Epithelial cell of esophagus (primary cell): ENCODE data around the gene DNASE1L3.
"Not testable (repeated sequence)": the region's sequence is repeated elsewhere in the genome, so short reads cannot be mapped to it uniquely, and the experiment has no call there.

Experiments
- DNase-seq: peaks from one replicate; pipeline ENCODE4 v3.0.0; 2010; ENCODE audit warnings: low read depth
- H3K4me3 ChIP-seq: 2 replicates; pipeline ENCODE4 v1.5.1; 2011; ENCODE audit warnings: mild to moderate bottlenecking, low read length, control low read depth
- CTCF ChIP-seq: IDR thresholded peaks from 2 replicates; pipeline ENCODE4 v1.5.1; 2011; ENCODE audit warnings: low read depth, mild to moderate bottlenecking, low read length, control low read depth, inconsistent platforms; ENCODE audit not compliant: insufficient read depth; ENCODE audit errors: missing control alignments

DNASE1L3 gene

DNA sequence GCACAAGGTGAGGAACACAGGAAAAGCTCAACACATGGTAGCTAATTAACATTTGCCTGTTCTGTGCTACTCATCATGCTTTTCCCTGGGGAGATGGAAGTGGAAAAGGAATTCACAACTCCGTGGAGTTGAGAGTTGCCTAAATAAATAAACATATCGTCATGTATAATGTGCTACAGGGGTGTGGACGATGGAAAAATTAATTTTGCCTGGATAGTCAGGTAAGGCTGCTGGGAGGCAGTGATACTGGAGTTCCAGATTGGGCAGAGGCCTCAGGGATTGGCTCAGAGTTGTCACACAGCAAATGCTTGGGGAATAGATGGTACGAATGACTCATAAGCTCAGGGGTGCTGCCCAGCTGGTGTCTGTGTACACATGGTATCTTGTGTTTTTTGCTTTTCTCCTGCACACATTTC, 23.8 kb upstream of the DNASE1L3 start:
- TF ChIP-seq CTCF, result no peak
- peak; percentile 79 for DNase-seq
- H3K4me3 ChIP-seq, result no peak overlapping the region

- no peak for TF ChIP-seq CTCF
- H3K4me3 ChIP-seq, result no peak overlapping the region
- no peak for DNase-seq
Measured at GRCh38 chr3:58231666-58232065, 20.9 kb upstream of the DNASE1L3 start.

DNA sequence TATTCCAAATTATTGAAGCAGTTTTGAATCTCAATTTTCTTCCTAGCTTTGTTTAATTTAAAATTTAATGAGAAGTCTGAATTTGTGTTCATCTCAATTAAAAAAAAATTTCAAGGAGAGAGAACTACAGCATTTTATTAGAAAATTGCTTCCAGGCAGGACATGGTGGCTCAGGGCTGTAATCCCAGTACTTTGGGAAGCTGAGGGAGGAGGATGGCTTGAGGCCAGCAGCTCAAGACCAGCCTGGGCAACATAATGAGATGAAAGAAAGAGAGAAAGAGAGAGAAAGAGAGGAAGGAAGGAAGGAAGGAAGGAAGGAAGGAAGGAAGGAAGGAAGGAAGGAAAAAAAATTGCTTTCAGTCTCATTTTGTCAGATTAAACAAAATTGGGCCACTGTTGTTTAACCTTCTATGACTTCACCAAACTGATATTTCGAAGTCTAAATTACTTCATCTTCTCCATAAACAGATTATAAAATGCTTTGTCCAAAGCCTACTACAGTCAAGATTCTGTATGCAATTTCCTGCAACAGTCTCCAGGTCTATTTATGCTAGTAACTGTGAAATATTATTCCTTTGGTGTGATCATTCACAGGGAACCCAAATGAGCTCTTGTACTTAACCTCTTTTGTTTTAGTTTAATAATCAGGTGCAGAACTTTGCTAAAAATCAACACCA, 20.2 kb upstream of the DNASE1L3 start:
- H3K4me3 ChIP-seq, result no peak overlapping the region
- no peak for DNase-seq
- no peak for TF ChIP-seq CTCF

GRCh38 chr3:58227933-58228332, 17.2 kb upstream of the DNASE1L3 start:
- H3K4me3 ChIP-seq, DNase-seq: not testable (repeated sequence)

- no peak for TF ChIP-seq CTCF
- no peak overlapping the region for H3K4me3 ChIP-seq
- no peak for DNase-seq
Measured at GRCh38 chr3:58223855-58224254, 13.1 kb upstream of the DNASE1L3 start.

DNA sequence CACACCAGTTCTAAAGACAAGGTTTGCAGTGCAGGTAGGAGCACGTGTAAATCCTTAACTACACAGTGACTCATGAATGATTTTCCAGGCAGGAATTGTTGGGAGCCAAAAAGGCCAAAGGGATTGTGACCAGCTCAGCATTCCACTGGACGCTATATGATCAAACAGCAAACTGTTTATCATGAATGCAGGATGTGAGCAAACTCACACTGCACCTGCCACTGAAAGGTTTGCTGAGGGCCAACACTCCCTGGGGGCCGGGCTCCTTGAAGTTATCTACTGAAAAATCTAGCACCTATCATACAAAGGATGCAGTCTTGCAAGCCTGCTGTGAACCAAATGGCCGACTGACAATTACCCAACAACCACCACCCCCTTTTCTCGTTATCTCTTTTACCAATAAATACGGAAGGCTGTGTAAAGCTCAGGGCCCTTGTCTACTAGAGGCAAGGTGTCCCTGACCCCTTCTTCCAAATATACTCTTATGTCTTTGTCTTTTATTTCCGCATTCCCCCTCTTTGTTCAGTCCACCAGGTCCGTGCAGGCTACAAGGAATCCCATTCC, 11.5 kb upstream of the DNASE1L3 start:
- DNase-seq, result peak; percentile 75
- TF ChIP-seq CTCF, result no peak
- no peak overlapping the region for H3K4me3 ChIP-seq

- no peak for DNase-seq
- no peak overlapping the region for H3K4me3 ChIP-seq
- no peak for TF ChIP-seq CTCF
Measured at GRCh38 chr3:58218904-58219303, 8.1 kb upstream of the DNASE1L3 start.
